MM.1S (cell line): ENCODE results near the gene TRIM38.
A peak's percentile ranks its signal among the peaks of the same experiment; 100 is the strongest.

Source experiments
- DNase-seq: peaks from one replicate; pipeline ENCODE4 v3.0.0-alpha.2; 2015
- H2AFZ ChIP-seq: fragments of 300-600 bp; sonication (generic); 2 replicates; pipeline ENCODE4 v1.6.0; 2016; ENCODE audit warnings: antibody characterized with exemption, low read length
- H3F3A ChIP-seq: fragments of 300-600 bp; sonication (generic); 2 replicates; pipeline ENCODE4 v1.6.1; 2016; ENCODE audit warnings: mild to moderate bottlenecking, antibody characterized with exemption, low read length, moderate library complexity, mixed read lengths; ENCODE audit not compliant: insufficient read depth
- H3K27ac ChIP-seq: fragments of 300-600 bp; sonication (generic); 2 replicates; pipeline ENCODE4 v1.5.1; 2016; ENCODE audit warnings: mild to moderate bottlenecking, low read length
- H3K27me3 ChIP-seq: fragments of 300-600 bp; sonication (generic); replicated peaks from 2 replicates; pipeline ENCODE4 v1.6.0; 2016; ENCODE audit warnings: low read length; ENCODE audit not compliant: insufficient read depth
- H3K36me3 ChIP-seq: fragments of 300-600 bp; sonication (generic); replicated peaks from 2 replicates; pipeline ENCODE4 v1.6.1; 2016; ENCODE audit warnings: mild to moderate bottlenecking, low read length, mixed read lengths; ENCODE audit not compliant: insufficient read depth
- H3K4me1 ChIP-seq: fragments of 300-600 bp; sonication (generic); 2 replicates; pipeline ENCODE4 v1.6.1; 2016; ENCODE audit warnings: low read length, mixed read lengths
- H3K4me2 ChIP-seq: fragments of 300-600 bp; sonication (generic); 2 replicates; pipeline ENCODE4 v1.6.0; 2016; ENCODE audit warnings: low read depth, low read length
- H3K4me3 ChIP-seq: fragments of 300-600 bp; sonication (generic); 2 replicates; pipeline ENCODE4 v1.5.1; 2016; ENCODE audit warnings: low read length, mixed read lengths
- H3K79me2 ChIP-seq: fragments of 300-600 bp; sonication (generic); 2 replicates; pipeline ENCODE4 v1.6.1; 2016; ENCODE audit warnings: mixed run types, low read length, mixed read lengths
- H3K9ac ChIP-seq: fragments of 300-600 bp; sonication (generic); 2 replicates; pipeline ENCODE4 v1.6.1; 2016; ENCODE audit warnings: low read length, mixed read lengths
- H3K9me2 ChIP-seq: fragments of 300-600 bp; sonication (generic); replicated peaks from 2 replicates; pipeline ENCODE4 v1.6.1; 2016; ENCODE audit warnings: mild to moderate bottlenecking, low read length, mixed read lengths; ENCODE audit not compliant: insufficient read depth
- H3K9me3 ChIP-seq: fragments of 300-600 bp; sonication (generic); replicated peaks from 2 replicates; pipeline ENCODE4 v1.6.1; 2016; ENCODE audit warnings: mild to moderate bottlenecking, low read length, mixed read lengths; ENCODE audit not compliant: insufficient read depth
- H4K20me1 ChIP-seq: fragments of 300-600 bp; sonication (generic); 2 replicates; pipeline ENCODE4 v1.6.1; 2016; ENCODE audit warnings: mild to moderate bottlenecking, low read length, moderate library complexity, mixed read lengths; ENCODE audit not compliant: insufficient read depth
- CTCF ChIP-seq: fragments of 300-600 bp; sonication (generic); IDR thresholded peaks from 2 replicates; pipeline ENCODE4 v1.5.1; 2016; ENCODE audit warnings: antibody characterized with exemption, low read length, mixed read lengths
- EZH2 ChIP-seq: fragments of 300-600 bp; sonication (generic); optimal IDR thresholded peaks from 2 replicates; pipeline ENCODE3; 2017; ENCODE audit warnings: low read depth, mild to moderate bottlenecking, antibody characterized with exemption, low read length, mixed read lengths
- EZH2phosphoT487 ChIP-seq: fragments of 300-600 bp; sonication (generic); IDR thresholded peaks from 2 replicates; pipeline ENCODE4 v1.6.1; 2018; ENCODE audit warnings: antibody characterized with exemption, low read length

TRIM38 gene

GRCh38 chr6:26027491-26028211 is 65.0 kb downstream of the TRIM38 start:
- Histone ChIP-seq H2AFZ (peak overlapping the region; percentile 19; the same call in 1 of the 2 replicates), H3F3A (peaks cover 49% of the 10 kb centered on the region), H3K9ac (peak overlapping the region; percentile 88; the same call in 1 of the 2 replicates), H3K9me3 (no peaks in the 10 kb centered on the region), H3K9me2 (no peaks in the 10 kb centered on the region), H3K79me2 (no peaks in the 10 kb centered on the region), H3K27me3 (no peaks in the 10 kb centered on the region), H3K4me3 (peak overlapping the region; percentile 61), H3K36me3 (no peaks in the 10 kb centered on the region), H3K4me2 (peak overlapping the region; percentile 91), H4K20me1 (no peaks in the 10 kb centered on the region), H3K4me1 (peaks cover 27% of the 10 kb centered on the region), H3K27ac (peak overlapping the region; percentile 98)
- DNase-seq = no peak
- no peak for TF ChIP-seq EZH2
- TF ChIP-seq EZH2phosphoT487 = no peak
- TF ChIP-seq CTCF = no peak

- DNase-seq = no peak
- Histone ChIP-seq H3K9me2 (no peaks in the 10 kb centered on the region), H3K9me3 (no peaks in the 10 kb centered on the region), H3K4me1 (peaks cover 31% of the 10 kb centered on the region), H3K79me2 (no peaks in the 10 kb centered on the region), H3K9ac (no peak overlapping the region), H3F3A (peaks cover 55% of the 10 kb centered on the region), H4K20me1 (no peaks in the 10 kb centered on the region), H2AFZ (no peak overlapping the region), H3K36me3 (no peaks in the 10 kb centered on the region), H3K4me2 (no peak overlapping the region), H3K27ac (peak overlapping the region; percentile 98; the same call in 1 of the 2 replicates), H3K4me3 (no peak overlapping the region), H3K27me3 (no peaks in the 10 kb centered on the region)
- TF ChIP-seq CTCF (no peak), EZH2 (no peak), EZH2phosphoT487 (no peak)
These were observed 65.7 kb downstream of the TRIM38 start for GRCh38 chr6:26028212-26028745.

- Histone ChIP-seq H3K4me3 (no peak overlapping the region), H3K4me1 (peaks cover 31% of the 10 kb centered on the region), H3K9me2 (no peaks in the 10 kb centered on the region), H3K27ac (no peak overlapping the region), H3K36me3 (no peaks in the 10 kb centered on the region), H2AFZ (no peak overlapping the region), H3F3A (peaks cover 61% of the 10 kb centered on the region), H4K20me1 (no peaks in the 10 kb centered on the region), H3K79me2 (no peaks in the 10 kb centered on the region), H3K27me3 (no peaks in the 10 kb centered on the region), H3K4me2 (no peak overlapping the region), H3K9me3 (no peaks in the 10 kb centered on the region), H3K9ac (no peak overlapping the region)
- TF ChIP-seq CTCF = no peak
- no peak for TF ChIP-seq EZH2phosphoT487
- no peak for TF ChIP-seq EZH2
- no peak for DNase-seq
These were observed 66.4 kb downstream of the TRIM38 start for GRCh38 chr6:26028746-26029569.
